ENCODE results near the gene GALK1.

GRCh38 chr17:75720656-75721462, 44.1 kb downstream of the GALK1 start, which contains the start of gene ITGB4:
- TF ChIP-seq CTCF (IDR thresholded peaks at IDR 0.05) (no peak), POLR2AphosphoS5 (IDR thresholded peaks at IDR 0.05; ENCODE audit: low read depth, low read length) (no peak)

All from Panc1 (cell line).